Vagina (tissue), 2 donors: Measurements from ENCODE around the gene FBXW4. TPM values are rescaled to one million over a fixed set of nuclear protein-coding genes. Genes with fewer than 3 reads are reported as not detected.

Experiments used
- DNase-seq, 2 donors: peaks; one replicate each; pipeline ENCODE4 v3.0.0-alpha.2; 2017; ENCODE audit errors: extremely low spot score in 2 of 2
- H3K27ac ChIP-seq: fragments of 200-600 bp; sonication (generic); one replicate; pipeline ENCODE4 v1.5.1; 2019
- H3K27me3 ChIP-seq: fragments of 200-600 bp; sonication (generic); one replicate; pipeline ENCODE4 v1.5.1; 2019
- H3K36me3 ChIP-seq, 2 donors: fragments of 200-600 bp; sonication (generic); one replicate each; pipeline ENCODE4 v1.5.1; 2017 to 2019
- H3K4me1 ChIP-seq: fragments of 200-600 bp; sonication (generic); one replicate; pipeline ENCODE4 v1.5.1; 2019
- H3K4me3 ChIP-seq, 2 donors: fragments of 200-600 bp; sonication (generic); 1 replicate in 1 of 2; 2 replicates in 1 of 2; pipeline ENCODE4 v1.5.1; 2016 to 2019
- H3K9me3 ChIP-seq: fragments of 200-600 bp; sonication (generic); one replicate; pipeline ENCODE4 v1.5.1; 2019
- POLR2A ChIP-seq, 2 donors: fragments of 450-650 bp; IDR thresholded peaks; one replicate each; pipeline ENCODE4 v1.6.1; 2017; ENCODE audit warnings: antibody characterized with exemption in 2 of 2, mild to moderate bottlenecking in 2 of 2, moderate library complexity in 2 of 2
- POLR2AphosphoS5 ChIP-seq, 2 donors: sonication (generic); formaldehyde crosslinking; IDR thresholded peaks; one replicate each; pipeline ENCODE4 v1.9.0; 2017; ENCODE audit warnings: antibody characterized with exemption in 2 of 2, mild to moderate bottlenecking in 2 of 2, low read depth in 1 of 2; ENCODE audit not compliant: insufficient read depth in 1 of 2
- intact Hi-C: fragments of 100-400 bp; cut with DNase I; formaldehyde crosslinking; loops from one replicate; pipeline ENCODE4 v1.15.1; 2023
- total RNA-seq: library from RNA; depleted of rRNA; stranded (reverse); fragments of >200 nt; gene quantifications from one replicate; pipeline ENCODE4 v1.2.3, GENCODE V29; 2016
- TF ChIP-seq, protein P1 (sequence below), 3 experiments: fragments of 450-650 bp in 2 of 3; fragments of 200-600 bp in 1 of 3; sonication (generic) in 1 of 3; IDR thresholded peaks; one replicate each; pipeline ENCODE4 v1.5.1; 2017 to 2019; ENCODE audit warnings: antibody characterized with exemption in 3 of 3, mild to moderate bottlenecking in 2 of 3, moderate library complexity in 2 of 3

The FBXW4 gene
- total RNA-seq, 1 donor from 2014 or later, result 49.6 TPM

DNA sequence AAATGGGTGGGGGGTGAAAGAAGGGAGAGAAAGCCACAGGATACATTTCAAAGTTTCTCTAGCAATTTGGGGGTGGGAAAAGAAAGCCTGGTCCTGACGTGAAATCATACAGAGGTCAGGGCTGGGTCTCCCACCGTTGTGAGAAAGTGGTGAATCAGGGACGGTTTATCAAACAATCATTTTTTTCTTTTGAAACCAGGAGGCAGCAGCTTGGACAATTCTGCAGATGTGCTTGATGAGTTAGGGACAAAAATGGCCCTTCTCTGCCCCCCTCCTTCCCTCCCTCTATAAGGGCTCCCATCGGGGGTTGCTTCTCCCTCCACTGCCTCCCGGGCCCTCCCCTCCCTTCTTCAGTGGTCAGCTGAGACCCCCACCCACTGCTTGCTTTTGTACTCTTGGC lies 43.6 kb downstream of the FBXW4 start:
- DNase-seq, result no peak
- no peaks in the 10 kb centered on the region for H3K9me3 ChIP-seq
- TF ChIP-seq POLR2AphosphoS5 (IDR thresholded peaks at IDR 0.05; ENCODE audit: insufficient read depth in 1 of 2, low read depth in 1 of 2), result no peak
- TF ChIP-seq POLR2A (IDR thresholded peaks at IDR 0.05), result no peak
- TF ChIP-seq, protein P1, sequence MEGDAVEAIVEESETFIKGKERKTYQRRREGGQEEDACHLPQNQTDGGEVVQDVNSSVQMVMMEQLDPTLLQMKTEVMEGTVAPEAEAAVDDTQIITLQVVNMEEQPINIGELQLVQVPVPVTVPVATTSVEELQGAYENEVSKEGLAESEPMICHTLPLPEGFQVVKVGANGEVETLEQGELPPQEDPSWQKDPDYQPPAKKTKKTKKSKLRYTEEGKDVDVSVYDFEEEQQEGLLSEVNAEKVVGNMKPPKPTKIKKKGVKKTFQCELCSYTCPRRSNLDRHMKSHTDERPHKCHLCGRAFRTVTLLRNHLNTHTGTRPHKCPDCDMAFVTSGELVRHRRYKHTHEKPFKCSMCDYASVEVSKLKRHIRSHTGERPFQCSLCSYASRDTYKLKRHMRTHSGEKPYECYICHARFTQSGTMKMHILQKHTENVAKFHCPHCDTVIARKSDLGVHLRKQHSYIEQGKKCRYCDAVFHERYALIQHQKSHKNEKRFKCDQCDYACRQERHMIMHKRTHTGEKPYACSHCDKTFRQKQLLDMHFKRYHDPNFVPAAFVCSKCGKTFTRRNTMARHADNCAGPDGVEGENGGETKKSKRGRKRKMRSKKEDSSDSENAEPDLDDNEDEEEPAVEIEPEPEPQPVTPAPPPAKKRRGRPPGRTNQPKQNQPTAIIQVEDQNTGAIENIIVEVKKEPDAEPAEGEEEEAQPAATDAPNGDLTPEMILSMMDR (IDR thresholded peaks at IDR 0.05), result no peak
- peaks cover 0 to 12% of the 10 kb centered on the region in 2 donors for H3K36me3 ChIP-seq
- intact Hi-C loops, result no loop called here
- no peak overlapping the region for H3K27ac ChIP-seq
- H3K4me1 ChIP-seq, result no peaks in the 10 kb centered on the region
- H3K27me3 ChIP-seq, result no peaks in the 10 kb centered on the region
- H3K4me3 ChIP-seq, result no peak overlapping the region

DNA sequence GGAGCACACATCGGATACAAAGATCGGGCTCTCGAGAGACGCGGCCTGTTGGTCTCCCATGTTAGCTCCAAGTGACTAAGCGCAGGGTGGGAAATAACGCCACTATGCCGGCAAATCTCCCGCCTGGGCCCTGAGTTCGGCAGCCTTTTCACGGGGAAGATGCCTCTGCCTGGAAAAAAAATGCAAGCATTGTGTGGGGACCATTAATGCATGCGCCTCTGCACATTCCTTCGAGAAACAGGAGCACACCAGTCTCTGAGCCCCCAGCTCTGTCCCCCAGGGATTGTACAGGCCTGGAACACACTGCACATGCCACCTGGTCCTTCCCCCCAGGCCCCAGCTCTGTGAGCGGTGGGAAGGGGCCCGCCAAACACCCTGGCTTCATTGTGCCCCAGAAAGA lies 44.1 kb downstream of the FBXW4 start:
- intact Hi-C loops, result no loop called here
- Histone ChIP-seq H3K4me1 (no peaks in the 10 kb centered on the region), H3K27ac (no peak overlapping the region), H3K27me3 (no peaks in the 10 kb centered on the region), H3K36me3 (peaks cover 0 to 12% of the 10 kb centered on the region in 2 donors), H3K4me3 (no peak overlapping the region), H3K9me3 (no peaks in the 10 kb centered on the region)
- DNase-seq, result no peak
- TF ChIP-seq POLR2A (IDR thresholded peaks at IDR 0.05), result no peak
- TF ChIP-seq, protein P1 (IDR thresholded peaks at IDR 0.05), result no peak
- TF ChIP-seq POLR2AphosphoS5 (IDR thresholded peaks at IDR 0.05; ENCODE audit: insufficient read depth in 1 of 2, low read depth in 1 of 2), result no peak

DNA sequence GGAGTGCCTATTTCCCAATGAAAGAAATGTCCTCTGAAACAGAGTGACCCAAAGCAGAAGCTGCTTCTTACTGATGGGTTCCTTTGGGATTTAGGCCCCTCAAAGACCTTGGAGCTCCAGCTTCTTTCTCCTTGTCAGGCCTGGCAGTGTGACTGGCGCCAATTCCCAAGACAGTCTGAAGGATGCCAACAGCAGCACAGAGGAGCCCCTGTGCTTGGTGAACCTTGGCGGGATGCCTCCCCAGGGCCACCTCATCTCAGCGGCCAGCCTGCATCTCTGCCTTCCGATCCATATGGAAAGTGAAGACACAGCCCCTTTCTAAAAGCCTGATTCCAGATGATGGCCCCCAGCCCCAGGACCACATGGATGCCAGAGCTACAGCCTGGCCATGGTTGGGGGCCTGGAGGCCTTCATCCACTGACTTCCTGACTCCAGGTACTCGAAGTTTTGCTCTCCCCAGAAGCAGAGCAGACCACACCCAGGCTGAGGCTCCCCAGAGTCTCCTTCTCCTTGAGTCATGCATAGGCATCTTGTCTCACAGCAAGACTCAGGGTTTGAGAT lies 45.4 kb downstream of the FBXW4 start:
- DNase-seq, result no peak
- Histone ChIP-seq H3K27me3 (no peaks in the 10 kb centered on the region), H3K9me3 (no peaks in the 10 kb centered on the region), H3K27ac (no peak overlapping the region), H3K36me3 (peaks cover 0 to 7% of the 10 kb centered on the region in 2 donors), H3K4me3 (no peak overlapping the region), H3K4me1 (no peaks in the 10 kb centered on the region)
- no peak for TF ChIP-seq POLR2AphosphoS5 (IDR thresholded peaks at IDR 0.05; ENCODE audit: insufficient read depth in 1 of 2, low read depth in 1 of 2)
- TF ChIP-seq POLR2A (IDR thresholded peaks at IDR 0.05), result no peak
- TF ChIP-seq, protein P1 (IDR thresholded peaks at IDR 0.05), result no peak
- intact Hi-C loops, result no loop called here

DNA sequence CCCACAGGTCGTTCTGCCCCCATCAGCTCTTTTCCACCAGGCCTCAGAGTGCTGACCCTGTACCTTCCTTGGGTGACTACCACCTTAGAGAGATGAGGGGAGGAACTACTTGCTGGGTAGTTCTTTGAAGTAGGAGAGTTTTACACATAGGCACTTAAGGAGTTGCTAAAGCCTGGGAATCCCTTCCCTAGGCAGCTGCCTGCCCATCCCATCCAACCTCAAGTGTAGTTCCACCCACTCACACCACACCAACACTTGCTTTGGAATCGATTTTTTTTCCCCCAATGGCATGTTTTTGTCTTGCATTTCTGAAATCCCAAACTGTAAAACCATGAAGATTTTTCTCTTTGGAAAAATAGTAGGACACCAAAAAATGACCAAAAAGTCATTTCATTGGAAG lies 47.7 kb downstream of the FBXW4 start:
- peaks cover 0 to 7% of the 10 kb centered on the region in 2 donors for H3K36me3 ChIP-seq
- H3K4me1 ChIP-seq, result no peaks in the 10 kb centered on the region
- DNase-seq, result no peak
- H3K9me3 ChIP-seq, result no peaks in the 10 kb centered on the region
- intact Hi-C loops, result no loop called here
- H3K4me3 ChIP-seq, result no peak overlapping the region
- H3K27ac ChIP-seq, result no peak overlapping the region
- TF ChIP-seq POLR2A (IDR thresholded peaks at IDR 0.05) (no peak), POLR2AphosphoS5 (IDR thresholded peaks at IDR 0.05; ENCODE audit: insufficient read depth in 1 of 2, low read depth in 1 of 2) (no peak)
- TF ChIP-seq, protein P1 (IDR thresholded peaks at IDR 0.05), result no peak
- no peaks in the 10 kb centered on the region for H3K27me3 ChIP-seq

DNA sequence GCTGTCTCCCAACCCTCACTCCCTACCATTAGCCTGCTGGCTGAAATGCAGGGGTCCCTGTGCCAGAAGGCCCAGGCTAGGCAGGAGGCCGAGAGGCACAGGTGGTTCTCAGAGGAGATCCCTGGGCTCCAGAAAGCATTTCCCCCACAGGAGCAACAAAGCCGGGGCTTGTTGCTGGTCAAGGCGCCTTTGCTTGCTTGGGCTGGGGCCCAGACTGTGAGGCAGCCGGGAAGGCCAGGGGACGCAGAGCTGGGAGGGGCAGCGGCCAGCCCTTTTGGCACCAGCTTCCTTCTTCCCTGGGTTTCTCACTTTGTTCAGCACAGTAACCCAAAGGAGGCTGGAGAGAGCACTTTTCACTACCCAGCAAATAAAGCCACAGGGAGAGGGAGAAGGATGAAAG lies 48.6 kb downstream of the FBXW4 start:
- no peak overlapping the region for H3K27ac ChIP-seq
- no peaks in the 10 kb centered on the region for H3K9me3 ChIP-seq
- DNase-seq, result no peak
- no peaks in the 10 kb centered on the region for H3K4me1 ChIP-seq
- TF ChIP-seq POLR2AphosphoS5 (IDR thresholded peaks at IDR 0.05; ENCODE audit: insufficient read depth in 1 of 2, low read depth in 1 of 2) (no peak), POLR2A (IDR thresholded peaks at IDR 0.05) (no peak)
- TF ChIP-seq, protein P1 (IDR thresholded peaks at IDR 0.05), result no peak
- no peak overlapping the region for H3K4me3 ChIP-seq
- intact Hi-C loops, result no loop called here
- H3K36me3 ChIP-seq, result peaks cover 0 to 7% of the 10 kb centered on the region in 2 donors
- H3K27me3 ChIP-seq, result no peaks in the 10 kb centered on the region
